PC-3 (cell line): ENCODE measurements around the gene IQCK.

Experiments used
- CTCF ChIP-seq: fragments of 300-600 bp; sonication (generic); conservative IDR thresholded peaks from 2 replicates; pipeline ENCODE4 v1.5.1; 2017; ENCODE audit warnings: antibody characterized with exemption, low read depth, mild to moderate bottlenecking, low read length
- EZH2 ChIP-seq: fragments of 300-600 bp; sonication (generic); IDR thresholded peaks from one replicate; pipeline ENCODE4 v1.6.1; 2017; ENCODE audit warnings: antibody characterized with exemption, mild to moderate bottlenecking, low read length; ENCODE audit not compliant: unreplicated experiment
- EZH2phosphoT487 ChIP-seq: fragments of 300-600 bp; sonication (generic); IDR thresholded peaks from 2 replicates; pipeline ENCODE4 v1.6.1; 2018; ENCODE audit warnings: mild to moderate bottlenecking, antibody characterized with exemption, low read length, borderline replicate concordance

- TF ChIP-seq CTCF, result no peak
- TF ChIP-seq EZH2, result no peak
- no peak for TF ChIP-seq EZH2phosphoT487
Observed at GRCh38 chr16:19716183-19716582, 1.9 kb upstream of the IQCK start.
